Activated T-cell treated with anti-CD3 and anti-CD28 coated beads for 48 hours (primary cell): ENCODE results near the gene PRKG1.

Experiments used
- DNase-seq: peaks from one replicate; pipeline ENCODE4 v3.0.0-alpha.2; 2020; ENCODE audit warnings: low read depth

The PRKG1 gene

GRCh38 chr10:51076299-51076841 lies 2.1 kb downstream of the PRKG1 start:
- no peak for DNase-seq

GRCh38 chr10:51077074-51077473 lies 2.8 kb downstream of the PRKG1 start:
- DNase-seq, result no peak

GRCh38 chr10:51077507-51077906 lies 3.2 kb downstream of the PRKG1 start:
- DNase-seq, result no peak

- no peak for DNase-seq
Observed at GRCh38 chr10:51079331-51079730, 5.0 kb downstream of the PRKG1 start.

GRCh38 chr10:51079766-51080165 lies 5.5 kb downstream of the PRKG1 start:
- DNase-seq, result no peak

DNA sequence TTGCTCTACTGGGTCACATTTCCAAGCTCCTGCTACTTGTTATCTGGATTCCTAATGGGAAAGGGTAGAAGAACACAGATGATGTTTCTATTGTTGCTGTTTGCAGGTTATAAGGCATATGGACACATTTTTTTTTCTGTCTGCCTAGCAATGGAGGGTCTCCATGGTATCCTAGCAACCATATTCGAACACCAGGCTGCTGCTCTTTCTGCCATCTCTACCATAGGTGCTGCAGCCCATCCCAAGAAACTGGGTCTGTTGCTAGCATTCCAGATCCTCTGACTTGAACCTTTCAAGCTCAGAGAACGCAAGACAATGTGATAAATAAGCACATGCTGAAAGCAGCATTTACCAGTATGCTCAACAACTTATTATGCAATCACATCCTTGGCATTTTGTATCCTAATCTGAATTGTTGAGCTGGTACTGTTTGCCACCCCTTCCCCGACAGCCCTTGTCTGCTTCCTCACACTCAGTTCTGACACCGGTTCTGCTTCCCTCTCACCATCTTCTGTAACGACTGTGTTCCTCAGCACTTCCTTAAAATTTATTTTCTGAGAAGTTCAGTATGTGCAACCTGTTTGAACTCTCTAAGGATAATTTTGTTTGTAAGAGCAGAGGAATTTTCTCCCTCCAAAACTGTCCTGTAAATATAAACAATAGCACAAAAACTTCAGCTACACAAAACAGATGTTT lies 6.2 kb downstream of the PRKG1 start:
- DNase-seq, result no peak

DNA sequence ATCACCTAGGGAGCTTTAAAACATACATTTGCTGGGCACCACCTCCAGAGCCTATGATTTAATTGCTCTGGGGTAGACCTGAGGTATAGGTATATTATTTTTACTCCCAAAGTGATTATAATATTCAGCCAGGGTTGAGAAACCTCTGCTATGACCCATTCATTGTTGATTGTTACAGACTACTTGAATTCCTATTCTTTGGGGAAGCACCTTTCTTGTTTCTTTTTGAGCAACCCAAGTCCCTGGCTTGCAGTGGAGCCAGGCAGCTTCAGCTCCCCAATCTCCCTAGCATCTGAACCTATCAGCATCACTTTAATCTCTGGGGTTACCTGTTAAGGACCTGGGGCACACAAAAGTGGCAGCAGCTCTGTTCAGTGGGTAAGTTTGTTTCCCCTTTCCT lies 8.6 kb downstream of the PRKG1 start:
- no peak for DNase-seq

DNA sequence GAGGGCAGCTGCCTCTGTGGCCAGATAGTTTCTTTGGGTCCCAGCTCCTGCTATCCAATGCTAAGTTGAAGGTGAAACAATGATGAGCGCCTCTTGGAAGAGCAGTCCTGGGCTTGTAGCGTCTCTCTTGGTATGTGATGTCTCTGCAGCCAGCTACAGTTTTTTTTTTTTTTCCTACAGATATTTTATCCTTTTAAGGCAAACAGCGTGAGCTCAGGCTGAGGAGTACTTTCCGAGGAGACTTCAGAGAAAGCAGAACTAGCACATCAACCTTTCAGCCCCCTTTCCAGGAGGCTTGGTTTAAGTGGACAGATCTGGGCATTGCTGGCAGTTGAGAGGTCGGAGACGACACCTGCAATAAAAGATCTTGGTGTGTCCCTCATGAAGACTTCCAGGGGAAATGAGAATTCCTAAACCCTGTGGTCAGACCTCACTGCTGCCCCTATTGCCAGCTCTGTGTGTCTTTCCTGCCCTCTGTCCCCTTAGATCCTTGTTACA lies 9.1 kb downstream of the PRKG1 start:
- no peak for DNase-seq

DNA sequence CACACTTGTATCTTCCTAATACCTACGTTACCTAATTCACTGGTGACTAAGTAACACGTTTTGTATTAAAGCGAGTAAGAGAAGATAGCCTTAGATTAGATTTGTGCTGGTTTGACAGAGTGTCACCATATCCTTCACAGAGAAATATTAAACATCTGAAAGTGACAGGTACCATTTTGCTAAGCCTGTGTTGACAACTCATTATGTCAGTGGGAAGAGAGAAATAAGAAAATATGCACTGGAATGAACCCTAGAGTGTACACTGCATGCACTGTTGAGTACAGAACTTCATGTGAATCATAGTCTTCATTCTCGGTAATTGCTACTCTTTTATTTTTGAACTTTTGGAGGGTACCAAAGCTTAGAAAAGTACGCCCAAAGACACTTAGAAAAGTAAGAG lies 10.9 kb downstream of the PRKG1 start:
- DNase-seq, result no peak

GRCh38 chr10:51086710-51087109 lies 12.4 kb downstream of the PRKG1 start:
- no peak for DNase-seq

DNA sequence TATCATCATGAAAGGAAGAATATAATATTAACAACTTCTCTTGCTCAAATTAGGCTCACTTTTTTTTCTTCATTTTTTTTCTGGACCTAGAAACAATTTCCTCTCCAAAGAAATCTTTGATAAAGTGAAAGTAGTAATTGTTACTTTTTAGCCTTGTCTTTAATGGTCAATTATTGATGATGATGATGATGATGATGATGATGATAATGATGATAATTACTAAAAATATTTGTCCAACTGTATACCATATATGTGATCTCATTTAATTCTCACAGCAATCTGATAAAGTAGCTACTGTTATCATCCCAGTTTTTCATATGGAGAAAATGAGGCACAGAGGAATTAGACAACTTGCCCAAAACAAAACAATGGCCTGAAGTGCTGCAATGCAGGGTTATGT lies 12.8 kb downstream of the PRKG1 start:
- no peak for DNase-seq

GRCh38 chr10:51090190-51090589 lies 15.9 kb downstream of the PRKG1 start:
- no peak for DNase-seq

GRCh38 chr10:51092402-51092801 lies 18.1 kb downstream of the PRKG1 start:
- DNase-seq, result no peak

- no peak for DNase-seq
Observed at GRCh38 chr10:51095444-51095843, 21.2 kb downstream of the PRKG1 start.

- no peak for DNase-seq
Observed at GRCh38 chr10:51097546-51097945, 23.3 kb downstream of the PRKG1 start.

DNA sequence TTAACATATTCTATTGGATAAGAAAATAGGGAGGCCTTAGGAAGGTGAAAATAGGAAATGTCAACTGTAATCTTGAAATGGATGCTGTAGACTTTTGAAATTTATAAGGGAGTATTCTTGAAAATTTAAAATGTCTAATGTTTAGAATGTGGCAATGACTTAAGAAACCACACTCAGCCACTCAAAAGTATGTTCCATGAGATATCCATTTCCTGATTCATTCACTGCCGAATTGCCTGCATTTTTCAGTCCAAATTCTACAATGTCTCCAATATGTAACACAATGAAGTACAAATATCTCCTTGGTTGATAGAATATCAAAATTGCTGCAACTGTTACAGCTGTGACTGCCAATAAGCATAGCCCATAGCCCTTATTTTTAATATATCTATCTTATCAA lies 25.9 kb downstream of the PRKG1 start:
- no peak for DNase-seq

GRCh38 chr10:51103554-51104217 lies 29.4 kb downstream of the PRKG1 start:
- no peak for DNase-seq

DNA sequence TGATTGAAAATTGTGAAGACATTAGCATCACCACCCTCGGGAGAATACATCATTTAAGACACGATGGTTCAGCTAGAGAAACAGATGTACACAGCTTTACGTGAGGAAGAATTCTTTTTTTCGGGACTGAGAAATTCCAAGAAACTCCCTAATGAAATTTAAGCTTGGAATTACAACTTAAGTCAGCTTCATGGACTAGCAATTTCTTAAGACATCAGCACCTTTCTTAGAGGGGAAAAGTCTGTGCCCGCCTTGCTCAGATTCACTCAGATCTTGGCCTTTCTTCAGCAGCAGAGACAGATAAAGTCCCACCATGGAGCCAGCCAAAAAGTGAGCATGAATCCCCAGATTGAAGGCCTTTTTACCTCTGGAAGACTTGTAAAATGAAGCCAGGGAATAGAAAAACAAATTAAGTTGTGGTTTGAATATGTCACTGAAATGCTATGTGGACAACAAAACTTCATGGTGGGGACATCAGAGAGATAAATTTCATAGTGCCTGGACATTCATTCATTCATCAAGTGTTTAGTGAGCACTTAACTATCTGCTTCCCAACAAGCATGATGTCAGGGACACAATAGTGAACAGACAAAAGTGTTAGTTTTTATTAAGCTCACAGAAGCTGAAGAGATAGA lies 32.1 kb downstream of the PRKG1 start:
- DNase-seq, result no peak

GRCh38 chr10:51108406-51108805 lies 34.1 kb downstream of the PRKG1 start:
- no peak for DNase-seq

DNA sequence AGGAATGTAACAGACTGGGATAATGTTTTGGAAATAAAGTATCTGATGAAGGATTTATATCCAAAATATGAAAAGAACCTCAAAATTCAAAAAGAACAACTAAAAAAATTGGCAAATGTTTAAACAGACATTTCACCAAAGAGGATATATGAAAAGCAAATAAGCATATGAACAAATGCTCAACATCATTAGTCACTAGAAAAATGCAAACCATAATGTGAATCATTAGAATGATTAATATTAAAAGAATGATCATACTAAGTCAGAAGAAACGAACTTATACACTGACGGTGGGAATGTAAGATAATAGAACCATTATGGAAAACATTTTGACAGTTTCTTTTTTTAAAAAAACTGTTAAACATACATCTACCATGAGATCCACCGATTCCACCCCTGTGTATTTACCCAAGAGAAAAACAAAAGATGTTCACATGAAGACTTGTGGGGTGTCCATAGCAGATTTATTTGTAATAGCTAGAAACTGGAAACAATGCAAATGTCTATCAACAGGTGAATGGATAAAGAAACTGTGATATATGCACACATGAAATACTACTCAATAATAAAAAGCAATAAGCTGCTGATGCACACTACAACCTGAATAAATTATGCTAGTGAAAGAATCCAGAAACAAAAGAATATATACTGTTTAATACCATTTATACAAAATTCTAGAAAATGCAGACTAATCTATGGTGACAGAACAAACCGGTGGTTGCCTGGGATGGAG lies 35.7 kb downstream of the PRKG1 start:
- no peak for DNase-seq

GRCh38 chr10:51112013-51112412 lies 37.7 kb downstream of the PRKG1 start:
- DNase-seq, result no peak

GRCh38 chr10:51113007-51113406 lies 38.7 kb downstream of the PRKG1 start:
- DNase-seq, result no peak
